A549 (cell line): ENCODE measurements around the gene OR7G3. TPM values are rescaled to one million over a fixed set of nuclear protein-coding genes. Genes with fewer than 3 reads are reported as not detected.

ENCODE experiments used
- ATAC-seq, 2 experiments: fragments of 200-7000 bp in 1 of 2; fragments of >200 bp in 1 of 2; cut with Nextera tagmentation in 1 of 2; cut with Tn5 transposase in 1 of 2; 3 replicates each; pipeline versions ENCODE4 v1.8.0 to v1.9.1; 2018 to 2020; ENCODE audit warnings: mild to moderate bottlenecking in 1 of 2, moderate library complexity in 1 of 2
- CTCF ChIA-PET: fragments of 300-600 bp; sonication (Branson Sonifier 250); formaldehyde crosslinking; extraction: SDS; loops from one replicate; lab custom pipeline; 2021; ENCODE audit warnings: antibody characterized with exemption, inconsistent platforms; lab: Yijun Ruan, JAX
- POLR2A ChIA-PET: fragments of 350-600 bp; formaldehyde crosslinking; extraction: SDS; loops from one replicate; lab custom pipeline; 2021; ENCODE audit warnings: antibody characterized with exemption, inconsistent platforms; lab: Yijun Ruan, JAX
- DNase-seq, 2 experiments: peaks; one replicate each; pipeline versions ENCODE4 v3.0.0 to v3.0.0-alpha.2; 2011 to 2016; ENCODE audit warnings: low read depth in 1 of 2, low spot score in 1 of 2
- FAIRE-seq: peaks from 2 replicates; lab custom pipeline; 2011; peaks lifted over from hg19 to GRCh38; lab: Jason Lieb, UNC
- H3K27ac ChIP-seq, 2 experiments: fragments of >200 bp; sonication (Bioruptor Twin); formaldehyde crosslinking; 3 replicates each; pipeline ENCODE4 v1.5.1; 2016 to 2017
- H3K4me1 ChIP-seq: fragments of >200 bp; sonication (Bioruptor Twin); formaldehyde crosslinking; 3 replicates; pipeline ENCODE4 v1.6.1; 2016
- H3K4me2 ChIP-seq: fragments of >200 bp; sonication (Bioruptor Twin); formaldehyde crosslinking; 3 replicates; pipeline ENCODE4 v1.6.1; 2016
- H3K4me3 ChIP-seq: fragments of >200 bp; sonication (Bioruptor Twin); formaldehyde crosslinking; 3 replicates; pipeline ENCODE4 v1.5.1; 2016
- H3K9me3 ChIP-seq: fragments of >200 bp; sonication (Bioruptor Twin); formaldehyde crosslinking; 3 replicates; pipeline ENCODE4 v1.6.1; 2016
- BHLHE40 ChIP-seq: IDR thresholded peaks from 2 replicates; pipeline ENCODE4 v1.6.1; 2012; ENCODE audit warnings: low read depth, low read length, inconsistent platforms
- CBX2 ChIP-seq: fragments of 200-600 bp; sonication (generic); IDR thresholded peaks from 2 replicates; pipeline ENCODE4 v1.6.1; 2016; ENCODE audit warnings: low read depth, mild to moderate bottlenecking, borderline replicate concordance
- CHD2 ChIP-seq: fragments of 150-350 bp; IDR thresholded peaks from 2 replicates; pipeline ENCODE4 v1.6.1; 2014; ENCODE audit warnings: low read length; ENCODE audit not compliant: partially characterized antibody
- CHD4 ChIP-seq: fragments of 200-600 bp; sonication (generic); IDR thresholded peaks from 2 replicates; pipeline ENCODE4 v1.6.1; 2016; ENCODE audit warnings: antibody characterized with exemption, mild to moderate bottlenecking, borderline replicate concordance
- EHMT2 ChIP-seq: fragments of 200-600 bp; sonication (generic); IDR thresholded peaks from 2 replicates; pipeline ENCODE4 v1.6.1; 2016; ENCODE audit warnings: antibody characterized with exemption, low read depth, mild to moderate bottlenecking, moderate library complexity
- EP300 ChIP-seq, 2 experiments: fragments of >200 bp; sonication (Bioruptor Twin); formaldehyde crosslinking; IDR thresholded peaks; 2 replicates in 1 of 2; 3 replicates in 1 of 2; pipeline ENCODE4 v1.6.1; 2016 to 2017
- ESRRA ChIP-seq: fragments of 150-350 bp; IDR thresholded peaks from 2 replicates; pipeline ENCODE4 v1.6.1; 2014; ENCODE audit warnings: mild to moderate bottlenecking, low read length, borderline replicate concordance
- FOXS1 ChIP-seq: fragments of 250-450 bp; sonication (Bioruptor Pico); IDR thresholded peaks from 2 replicates; pipeline ENCODE4 v1.5.0; 2020; ENCODE audit warnings: mild to moderate bottlenecking, moderate library complexity
- HEYL ChIP-seq: fragments of 250-450 bp; sonication (Bioruptor Pico); IDR thresholded peaks from 2 replicates; pipeline ENCODE4 v1.8.0; 2021; ENCODE audit warnings: mild to moderate bottlenecking, moderate library complexity
- HOXA7 ChIP-seq: fragments of 250-450 bp; sonication (Bioruptor Pico); IDR thresholded peaks from 2 replicates; pipeline ENCODE4 v1.5.0; 2020; ENCODE audit warnings: mild to moderate bottlenecking, moderate library complexity
- KDM1A ChIP-seq: fragments of 200-600 bp; sonication (generic); IDR thresholded peaks from 2 replicates; pipeline ENCODE4 v1.6.1; 2016; ENCODE audit warnings: low read depth, mild to moderate bottlenecking
- KDM5A ChIP-seq: fragments of 200-600 bp; sonication (generic); IDR thresholded peaks from 2 replicates; pipeline ENCODE4 v1.6.1; 2016; ENCODE audit warnings: antibody characterized with exemption, mild to moderate bottlenecking
- MYC ChIP-seq: IDR thresholded peaks from 2 replicates; pipeline ENCODE4 v1.6.1; 2012; ENCODE audit warnings: mild to moderate bottlenecking, inconsistent platforms, low read length, improper control_type of control experiment, borderline replicate concordance
- POLR2A ChIP-seq: IDR thresholded peaks from 2 replicates; pipeline ENCODE4 v1.6.1; 2012; ENCODE audit warnings: mild to moderate bottlenecking, low read length
- POLR2AphosphoS2 ChIP-seq: conservative IDR thresholded peaks from 2 replicates; pipeline ENCODE4 v1.6.1; 2012; ENCODE audit warnings: low read length, improper control_type of control experiment, inconsistent platforms
- RNF2 ChIP-seq: fragments of 200-600 bp; sonication (generic); IDR thresholded peaks from 2 replicates; pipeline ENCODE4 v1.6.1; 2016; ENCODE audit warnings: low read depth, mild to moderate bottlenecking, antibody characterized with exemption, moderate library complexity, borderline replicate concordance
- TFCP2L1 ChIP-seq: fragments of 250-450 bp; sonication (Bioruptor Pico); IDR thresholded peaks from 2 replicates; pipeline ENCODE4 v1.5.0; 2021; ENCODE audit warnings: mild to moderate bottlenecking
- TP53 ChIP-seq: fragments of 250-450 bp; sonication (Bioruptor Pico); IDR thresholded peaks from 2 replicates; pipeline ENCODE4 v1.5.0; 2021; ENCODE audit warnings: mild to moderate bottlenecking, moderate library complexity
- ZC3H11A ChIP-seq: fragments of 450-650 bp; IDR thresholded peaks from 2 replicates; pipeline ENCODE4 v1.6.1; 2014; ENCODE audit warnings: antibody characterized with exemption, mild to moderate bottlenecking
- ZFP36 ChIP-seq: fragments of 450-650 bp; IDR thresholded peaks from 2 replicates; pipeline ENCODE4 v1.6.1; 2014; ENCODE audit warnings: borderline replicate concordance; ENCODE audit not compliant: partially characterized antibody
- WGBS: methylation state at CpG from one replicate; pipeline ENCODE4 v1.1.6; 2017; ENCODE audit errors: missing lambda C conversion rate; 5-methylcytosine and 5-hydroxymethylcytosine counted together
- polyA plus RNA-seq, 4 experiments: library from polyadenylated mRNA; depleted of rRNA in 3 of 4; stranded (reverse); fragments of >200 nt; fragmentation: RNase III in 1 of 4; extraction: RNeasy Plus Mini Kit Qiagen cat#74134 plus additional on column Dnase treatment in 1 of 4; gene quantifications; 2 replicates in 3 of 4; 3 replicates in 1 of 4; pipeline ENCODE4 v1.2.3, GENCODE V29; 2011 to 2017
- TF ChIP-seq, protein P1 (sequence below): fragments of 150-350 bp; IDR thresholded peaks from 2 replicates; pipeline ENCODE4 v1.6.1; 2014; ENCODE audit warnings: low read depth, mild to moderate bottlenecking, low read length
- TF ChIP-seq, protein P2 (sequence below): fragments of >200 bp; sonication (Bioruptor Twin); formaldehyde crosslinking; IDR thresholded peaks from 2 replicates; pipeline ENCODE4 v1.6.1; 2016
- TF ChIP-seq, protein P3 (sequence below): fragments of 450-650 bp; IDR thresholded peaks from 2 replicates; pipeline ENCODE4 v1.6.1; 2014; ENCODE audit warnings: antibody characterized with exemption
- TF ChIP-seq, protein P4 (sequence below): IDR thresholded peaks from 2 replicates; pipeline ENCODE4 v1.6.1; 2012; ENCODE audit warnings: low read depth, borderline replicate concordance

OR7G3 gene
- polyA plus RNA-seq, 2 of the 4 experiments (the other 2 are of a cell fraction), result not detected

DNA sequence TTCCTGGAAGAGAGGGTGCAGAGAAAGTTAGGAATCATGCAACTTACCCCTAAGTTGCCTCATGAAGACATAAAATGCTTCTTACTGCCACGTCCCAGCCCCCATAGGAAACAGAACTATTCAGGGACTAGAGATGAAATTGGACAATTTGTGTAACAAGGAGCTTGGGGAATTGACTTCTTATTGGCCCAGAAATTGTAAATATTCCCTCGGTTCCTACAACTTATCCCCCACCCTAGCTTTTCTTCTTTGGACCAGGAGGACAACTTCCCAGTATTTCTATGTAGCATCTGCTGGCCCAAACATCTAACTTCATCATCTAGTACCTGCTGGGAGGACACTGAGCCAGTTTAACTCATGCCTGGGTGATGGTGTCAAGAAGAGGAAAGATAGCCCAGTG lies 40.0 kb downstream of the OR7G3 start, which contains the start of gene OR1M1:
Gene OR1M1, plus strand, starts transcription at position 301 of the 400 bp plus-strand sequence. CDS start 6,184 bp downstream, outside the sequence.
- no peak for ATAC-seq
- TF ChIP-seq CBX2, result no peak
- TF ChIP-seq ESRRA, result no peak
- no peak for TF ChIP-seq KDM5A
- no peak for TF ChIP-seq MYC
- no peak for TF ChIP-seq ZFP36
- TF ChIP-seq, protein P1, sequence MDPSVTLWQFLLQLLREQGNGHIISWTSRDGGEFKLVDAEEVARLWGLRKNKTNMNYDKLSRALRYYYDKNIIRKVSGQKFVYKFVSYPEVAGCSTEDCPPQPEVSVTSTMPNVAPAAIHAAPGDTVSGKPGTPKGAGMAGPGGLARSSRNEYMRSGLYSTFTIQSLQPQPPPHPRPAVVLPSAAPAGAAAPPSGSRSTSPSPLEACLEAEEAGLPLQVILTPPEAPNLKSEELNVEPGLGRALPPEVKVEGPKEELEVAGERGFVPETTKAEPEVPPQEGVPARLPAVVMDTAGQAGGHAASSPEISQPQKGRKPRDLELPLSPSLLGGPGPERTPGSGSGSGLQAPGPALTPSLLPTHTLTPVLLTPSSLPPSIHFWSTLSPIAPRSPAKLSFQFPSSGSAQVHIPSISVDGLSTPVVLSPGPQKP, result no peak
- 3% methylated on average over 2 of the region's 2 CpGs for WGBS
- no peak for FAIRE-seq
- no peak within 1 kb of the TSS for H3K4me3 ChIP-seq
- DNase-seq, result no peak
- ChIA-PET CTCF (interaction anchor here (0.7 kb wide), 1 partner anchor 14 kb away, joined by 3 read pairs; no protein-coding TSS in a partner anchor), POLR2A (no interaction called here)
- no peaks in the 10 kb centered on the region for H3K4me1 ChIP-seq
- no peaks in the 10 kb centered on the region for H3K9me3 ChIP-seq
- H3K4me2 ChIP-seq, result no peak within 1 kb of the TSS
- H3K27ac ChIP-seq, result no peak within 1 kb of the TSS

DNA sequence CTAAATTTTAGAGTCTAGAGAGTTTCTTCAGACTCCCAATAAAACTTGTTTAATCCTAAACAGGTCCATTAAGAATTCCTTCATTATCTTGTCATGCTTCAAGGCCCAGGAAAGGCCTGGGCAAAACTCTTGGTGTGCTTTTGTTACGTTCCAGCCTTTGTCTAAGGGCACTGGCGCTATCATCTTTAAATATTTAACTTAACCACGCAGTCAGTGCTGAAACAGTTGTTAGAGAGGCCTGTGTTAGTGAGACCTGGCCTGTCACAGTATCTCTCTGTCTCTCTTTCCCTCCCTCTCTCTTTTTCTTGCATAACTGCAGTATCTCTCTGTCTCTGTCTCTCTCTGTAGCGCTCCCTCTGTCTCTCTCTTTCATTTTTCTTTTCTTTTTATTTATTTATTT lies 48.1 kb downstream of the OR7G3 start:
- POLR2A ChIA-PET, result no interaction called here
- FAIRE-seq, result no peak
- Histone ChIP-seq H3K4me3 (no peak overlapping the region), H3K4me1 (peaks cover 27% of the 10 kb centered on the region), H3K27ac (peak overlapping the region; percentile 44 to 90; a peak in 4 of 6 replicates), H3K4me2 (no peak overlapping the region), H3K9me3 (no peaks in the 10 kb centered on the region)
- TF ChIP-seq HEYL (CRISPR knock-in tag), result no peak
- no peak for TF ChIP-seq ZC3H11A
- no peak for TF ChIP-seq CHD2
- TF ChIP-seq, protein P2, sequence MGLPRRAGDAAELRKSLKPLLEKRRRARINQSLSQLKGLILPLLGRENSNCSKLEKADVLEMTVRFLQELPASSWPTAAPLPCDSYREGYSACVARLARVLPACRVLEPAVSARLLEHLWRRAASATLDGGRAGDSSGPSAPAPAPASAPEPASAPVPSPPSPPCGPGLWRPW, result no peak
- TF ChIP-seq TP53, result no peak
- no peak for TF ChIP-seq KDM1A
- TF ChIP-seq BHLHE40, result no peak
- TF ChIP-seq, protein P3, sequence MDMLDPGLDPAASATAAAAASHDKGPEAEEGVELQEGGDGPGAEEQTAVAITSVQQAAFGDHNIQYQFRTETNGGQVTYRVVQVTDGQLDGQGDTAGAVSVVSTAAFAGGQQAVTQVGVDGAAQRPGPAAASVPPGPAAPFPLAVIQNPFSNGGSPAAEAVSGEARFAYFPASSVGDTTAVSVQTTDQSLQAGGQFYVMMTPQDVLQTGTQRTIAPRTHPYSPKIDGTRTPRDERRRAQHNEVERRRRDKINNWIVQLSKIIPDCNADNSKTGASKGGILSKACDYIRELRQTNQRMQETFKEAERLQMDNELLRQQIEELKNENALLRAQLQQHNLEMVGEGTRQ, result no peak
- TF ChIP-seq POLR2A, result no peak
- no peak for TF ChIP-seq MYC
- TF ChIP-seq TFCP2L1 (CRISPR knock-in tag), result no peak
- no peak for TF ChIP-seq HOXA7 (CRISPR knock-in tag)
- TF ChIP-seq POLR2AphosphoS2, result no peak
- no peak for TF ChIP-seq EP300 (IDR thresholded peaks at IDR 0.05)
- TF ChIP-seq RNF2, result no peak
- no peak for ATAC-seq
- 62% methylated on average over 4 of the region's 4 CpGs for WGBS
- CTCF ChIA-PET, result interaction anchor here (0.6 kb wide), 1 partner anchor 193 kb away, joined by 3 read pairs; no protein-coding TSS in a partner anchor
- no peak for DNase-seq

DNA sequence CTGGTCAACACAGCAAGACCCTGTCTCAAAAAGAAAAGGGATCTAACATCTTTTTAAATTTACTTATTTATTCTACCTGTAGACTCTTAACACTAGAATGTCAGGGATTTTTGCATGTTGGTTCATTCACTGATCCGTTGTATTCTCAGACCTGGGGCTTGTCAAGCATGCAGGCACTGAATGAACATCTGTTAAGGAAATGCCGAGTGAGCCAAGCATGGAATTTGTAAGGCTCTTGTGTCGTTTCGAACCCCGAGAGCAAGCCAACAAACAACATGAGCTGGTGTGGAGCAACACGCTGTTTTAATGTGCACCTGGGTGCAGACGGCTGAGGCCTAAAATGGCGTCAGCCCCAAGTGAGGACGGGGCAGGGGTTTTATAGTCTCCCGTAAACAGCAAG lies 49.8 kb downstream of the OR7G3 start:
- no peak overlapping the region for H3K4me2 ChIP-seq
- CTCF ChIA-PET, result no interaction called here
- peak overlapping the region; percentile 79 to 90; a peak in 3 of 6 replicates for H3K27ac ChIP-seq
- H3K4me1 ChIP-seq, result peaks cover 27% of the 10 kb centered on the region
- WGBS, result 90% methylated on average over 10 of the region's 10 CpGs
- TF ChIP-seq, protein P4, sequence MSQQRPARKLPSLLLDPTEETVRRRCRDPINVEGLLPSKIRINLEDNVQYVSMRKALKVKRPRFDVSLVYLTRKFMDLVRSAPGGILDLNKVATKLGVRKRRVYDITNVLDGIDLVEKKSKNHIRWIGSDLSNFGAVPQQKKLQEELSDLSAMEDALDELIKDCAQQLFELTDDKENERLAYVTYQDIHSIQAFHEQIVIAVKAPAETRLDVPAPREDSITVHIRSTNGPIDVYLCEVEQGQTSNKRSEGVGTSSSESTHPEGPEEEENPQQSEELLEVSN, result no peak
- TF ChIP-seq CBX2 (no peak), CHD4 (no peak), HOXA7 (CRISPR knock-in tag) (no peak), EHMT2 (no peak), ESRRA (no peak), POLR2A (no peak), FOXS1 (no peak)
- TF ChIP-seq, protein P1, result no peak
- TF ChIP-seq, protein P2, result no peak
- TF ChIP-seq, all 56 proteins: peak for 0
- FAIRE-seq (no peak), ATAC-seq (no peak), DNase-seq (no peak)
- Histone ChIP-seq H3K9me3 (no peaks in the 10 kb centered on the region), H3K4me3 (no peak overlapping the region)
- POLR2A ChIA-PET, result no interaction called here
